Measurements from ENCODE around the gene AARS2.

GRCh38 chr6:44272999-44273566, 40.1 kb downstream of the AARS2 start:
- no peak for TF ChIP-seq CTCF (IDR thresholded peaks at IDR 0.05; ENCODE audit: insufficient read depth, low read length)
- TF ChIP-seq REST (IDR thresholded peaks at IDR 0.05; ENCODE audit: insufficient replicate concordance, low read depth): no peak

Measured in HL-60 (cell line).